Measurements from ENCODE around the gene NFIC.

NFIC gene

GRCh38 chr19:3458229-3459088, 92.1 kb downstream of the NFIC start:
- no peaks in the 10 kb centered on the region for H3K27me3 ChIP-seq (ENCODE audit: insufficient read depth, low read length, poor library complexity, severe bottlenecking)
- no peaks in the 10 kb centered on the region for H3K9me2 ChIP-seq (replicated peaks; ENCODE audit: low read depth, low read length)
- H3K4me3 ChIP-seq (ENCODE audit: low read length, poor library complexity, severe bottlenecking): no peak overlapping the region
- H3K4me1 ChIP-seq (ENCODE audit: insufficient read depth, low read length, poor library complexity, severe bottlenecking): peaks cover 5% of the 10 kb centered on the region
- H4K20me1 ChIP-seq (ENCODE audit: insufficient read depth, low read length, poor library complexity, severe bottlenecking): peaks cover 5% of the 10 kb centered on the region
- TF ChIP-seq CTCF (conservative IDR thresholded peaks at IDR 0.05; ENCODE audit: low read length) (no peak), EZH2phosphoT487 (IDR thresholded peaks at IDR 0.05; ENCODE audit: borderline replicate concordance) (no peak)
- H3K4me2 ChIP-seq (ENCODE audit: low read depth, low read length, poor library complexity, severe bottlenecking): no peak overlapping the region
- no peaks in the 10 kb centered on the region for H3K79me2 ChIP-seq (ENCODE audit: insufficient read depth, low read length)
- H3K9me3 ChIP-seq (ENCODE audit: insufficient read depth, low read depth, low read length): no peaks in the 10 kb centered on the region
- no peak overlapping the region for H2AFZ ChIP-seq (ENCODE audit: low read length)
- no peak overlapping the region for H3K9ac ChIP-seq (ENCODE audit: low read depth, low read length, poor library complexity, severe bottlenecking)
- no peaks in the 10 kb centered on the region for H3F3A ChIP-seq (ENCODE audit: low read depth)
- H3K36me3 ChIP-seq (ENCODE audit: insufficient read depth, low read length): peaks cover 42% of the 10 kb centered on the region; the same call in 1 of the 2 replicates

DNA sequence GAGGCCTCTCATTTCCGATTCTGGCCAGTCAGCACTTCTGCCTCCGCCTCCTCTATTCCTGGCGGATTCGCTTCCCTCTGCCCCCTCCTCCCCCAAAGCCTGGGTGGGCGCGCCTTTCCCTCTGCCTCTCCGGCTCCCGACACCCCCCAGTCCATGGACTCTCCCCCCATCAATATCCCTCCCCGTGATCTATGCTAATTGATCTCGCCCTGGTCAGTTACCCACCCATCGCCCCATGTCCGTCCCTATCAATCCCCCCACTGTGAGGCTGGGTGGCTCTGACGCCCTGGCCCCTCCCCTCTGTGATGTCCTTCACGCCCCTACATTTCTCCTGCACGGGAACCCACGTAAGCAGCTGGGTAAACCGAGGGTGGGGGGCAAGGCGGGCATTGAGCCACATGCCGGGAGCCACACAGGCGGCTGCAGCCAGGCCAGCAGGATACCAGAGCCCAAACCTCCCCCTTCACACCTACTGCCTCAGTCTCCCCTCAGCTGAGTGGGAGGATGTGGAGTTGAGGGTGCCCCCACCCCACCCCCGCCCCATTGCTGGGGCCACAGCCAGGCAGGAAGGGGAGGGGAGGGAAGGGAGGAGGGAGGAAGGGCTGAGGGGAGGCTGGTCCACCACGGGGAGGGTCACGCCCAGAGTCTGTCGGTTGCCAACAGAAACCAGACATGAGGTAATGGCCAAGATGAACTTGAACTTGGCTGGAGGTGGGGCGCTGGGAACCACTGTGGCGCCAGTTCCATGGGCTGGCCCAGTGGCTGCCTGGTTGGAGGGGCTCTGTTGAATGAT, 92.9 kb downstream of the NFIC start:
- H3K27me3 ChIP-seq (ENCODE audit: insufficient read depth, low read length, poor library complexity, severe bottlenecking): no peaks in the 10 kb centered on the region
- H3K79me2 ChIP-seq (ENCODE audit: insufficient read depth, low read length): no peaks in the 10 kb centered on the region
- no peak overlapping the region for H3K4me2 ChIP-seq (ENCODE audit: low read depth, low read length, poor library complexity, severe bottlenecking)
- H3K9ac ChIP-seq (ENCODE audit: low read depth, low read length, poor library complexity, severe bottlenecking): no peak overlapping the region
- peaks cover 35% of the 10 kb centered on the region; the same call in 1 of the 2 replicates for H3K36me3 ChIP-seq (ENCODE audit: insufficient read depth, low read length)
- H3F3A ChIP-seq (ENCODE audit: low read depth): no peaks in the 10 kb centered on the region
- peaks cover 5% of the 10 kb centered on the region for H4K20me1 ChIP-seq (ENCODE audit: insufficient read depth, low read length, poor library complexity, severe bottlenecking)
- H3K4me1 ChIP-seq (ENCODE audit: insufficient read depth, low read length, poor library complexity, severe bottlenecking): peaks cover 5% of the 10 kb centered on the region
- TF ChIP-seq CTCF (conservative IDR thresholded peaks at IDR 0.05; ENCODE audit: low read length): no peak
- no peak for TF ChIP-seq EZH2phosphoT487 (IDR thresholded peaks at IDR 0.05; ENCODE audit: borderline replicate concordance)
- no peaks in the 10 kb centered on the region for H3K9me2 ChIP-seq (replicated peaks; ENCODE audit: low read depth, low read length)
- H3K9me3 ChIP-seq (ENCODE audit: insufficient read depth, low read depth, low read length): no peaks in the 10 kb centered on the region
- H3K4me3 ChIP-seq (ENCODE audit: low read length, poor library complexity, severe bottlenecking): no peak overlapping the region
- no peak overlapping the region for H2AFZ ChIP-seq (ENCODE audit: low read length)

DNA sequence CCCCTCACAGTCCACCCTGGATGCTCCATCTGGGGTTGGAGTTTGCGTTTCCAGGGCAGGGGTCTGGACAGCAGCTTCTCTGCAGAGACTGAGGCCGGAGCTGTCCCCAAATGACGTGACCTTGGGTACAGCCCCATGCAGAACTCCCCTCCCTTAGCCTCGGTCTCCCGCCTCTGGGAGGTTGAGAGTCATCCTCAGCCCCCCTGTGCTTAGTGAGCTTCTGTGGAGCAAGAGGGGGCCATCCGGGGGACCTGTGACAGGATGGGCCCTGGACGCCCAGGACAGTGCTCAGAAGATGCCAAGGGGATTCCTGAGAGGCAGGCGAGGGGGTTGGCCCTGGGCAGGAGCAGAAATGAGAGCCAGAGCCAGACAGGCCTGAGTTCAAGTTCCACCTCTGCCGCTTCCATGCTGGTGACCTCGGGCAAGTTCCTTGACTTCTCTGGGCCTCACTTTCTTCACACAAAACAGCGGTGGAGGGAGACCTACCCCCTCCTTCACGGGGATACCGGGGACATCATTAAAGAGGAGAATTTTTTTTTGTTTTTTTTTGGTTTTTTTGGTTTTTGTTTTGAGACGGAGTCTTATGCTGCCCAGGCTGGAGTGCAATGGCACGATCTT, 93.7 kb downstream of the NFIC start:
- no peak overlapping the region for H2AFZ ChIP-seq (ENCODE audit: low read length)
- H3K4me1 ChIP-seq (ENCODE audit: insufficient read depth, low read length, poor library complexity, severe bottlenecking): peaks cover 5% of the 10 kb centered on the region
- no peak overlapping the region for H3K4me2 ChIP-seq (ENCODE audit: low read depth, low read length, poor library complexity, severe bottlenecking)
- H3K9ac ChIP-seq (ENCODE audit: low read depth, low read length, poor library complexity, severe bottlenecking): no peak overlapping the region
- H4K20me1 ChIP-seq (ENCODE audit: insufficient read depth, low read length, poor library complexity, severe bottlenecking): peaks cover 5% of the 10 kb centered on the region
- no peaks in the 10 kb centered on the region for H3K79me2 ChIP-seq (ENCODE audit: insufficient read depth, low read length)
- H3K36me3 ChIP-seq (ENCODE audit: insufficient read depth, low read length): peaks cover 28% of the 10 kb centered on the region; the same call in 1 of the 2 replicates
- no peaks in the 10 kb centered on the region for H3K9me2 ChIP-seq (replicated peaks; ENCODE audit: low read depth, low read length)
- TF ChIP-seq EZH2phosphoT487 (IDR thresholded peaks at IDR 0.05; ENCODE audit: borderline replicate concordance) (no peak), CTCF (conservative IDR thresholded peaks at IDR 0.05; ENCODE audit: low read length) (no peak)
- H3K27me3 ChIP-seq (ENCODE audit: insufficient read depth, low read length, poor library complexity, severe bottlenecking): no peaks in the 10 kb centered on the region
- no peaks in the 10 kb centered on the region for H3K9me3 ChIP-seq (ENCODE audit: insufficient read depth, low read depth, low read length)
- no peaks in the 10 kb centered on the region for H3F3A ChIP-seq (ENCODE audit: low read depth)
- H3K4me3 ChIP-seq (ENCODE audit: low read length, poor library complexity, severe bottlenecking): no peak overlapping the region

Data from Loucy (cell line).